Measurements from ENCODE around the gene C10orf62. TPM values are rescaled to one million over a fixed set of nuclear protein-coding genes. Genes with fewer than 3 reads are reported as not detected.
"Not testable (repeated sequence)": the region's sequence is repeated elsewhere in the genome, so short reads cannot be mapped to it uniquely, and the experiment has no call there.

Gene C10orf62
- polyA plus RNA-seq, 1 donor from 2014 or later = not detected

DNA sequence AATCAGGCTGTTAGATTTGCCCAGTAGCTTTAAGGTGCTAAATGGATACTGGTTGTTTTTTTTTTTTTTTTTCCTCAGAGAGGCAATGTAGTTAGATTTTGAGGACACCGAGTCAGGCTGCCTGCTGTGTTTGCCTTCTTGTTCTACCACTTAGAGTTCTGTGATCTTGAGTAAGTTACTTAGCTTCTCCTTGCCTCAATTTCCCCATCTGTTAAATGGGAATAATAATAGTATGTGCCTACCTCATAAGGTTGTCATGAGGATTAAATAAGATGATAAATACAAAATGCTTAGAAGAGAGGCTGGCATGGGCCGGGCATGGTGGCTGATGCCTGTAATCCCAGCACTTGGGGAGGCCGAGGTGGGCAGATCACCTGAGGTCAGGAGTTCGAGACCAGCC is 29.2 kb downstream of the C10orf62 start:
- Mint-ChIP-seq H3K4me1 (no peaks in the 10 kb centered on the region), H3K4me3 (no peak overlapping the region), H3K36me3 (peaks cover 5% of the 10 kb centered on the region), H3K27me3 (no peaks in the 10 kb centered on the region), H3K27ac (peak overlapping the region in 1 of 3 donors; percentile 27), H3K9me3 (no peaks in the 10 kb centered on the region)

- Mint-ChIP-seq H3K9me3 (no peaks in the 10 kb centered on the region), H3K36me3 (no peaks in the 10 kb centered on the region), H3K27me3 (no peaks in the 10 kb centered on the region), H3K4me3 (no peak overlapping the region), H3K4me1 (peaks cover 0 to 4% (median 0%) of the 10 kb centered on the region in 3 donors), H3K27ac (no peak overlapping the region)
Observed at GRCh38 chr10:97623277-97623676, 33.8 kb downstream of the C10orf62 start.

GRCh38 chr10:97627731-97628130 is 38.2 kb downstream of the C10orf62 start:
- no peaks in the 10 kb centered on the region for H3K9me3 Mint-ChIP-seq
- H3K27ac Mint-ChIP-seq = peak overlapping the region in 1 of 3 donors; percentile 18
- H3K36me3 Mint-ChIP-seq = no peaks in the 10 kb centered on the region
- peak overlapping the region in 1 of 4 donors; percentile 66 for H3K4me3 Mint-ChIP-seq
- H3K27me3 Mint-ChIP-seq = no peaks in the 10 kb centered on the region
- peaks cover 1 to 4% (median 2%) of the 10 kb centered on the region in 3 donors for H3K4me1 Mint-ChIP-seq

DNA sequence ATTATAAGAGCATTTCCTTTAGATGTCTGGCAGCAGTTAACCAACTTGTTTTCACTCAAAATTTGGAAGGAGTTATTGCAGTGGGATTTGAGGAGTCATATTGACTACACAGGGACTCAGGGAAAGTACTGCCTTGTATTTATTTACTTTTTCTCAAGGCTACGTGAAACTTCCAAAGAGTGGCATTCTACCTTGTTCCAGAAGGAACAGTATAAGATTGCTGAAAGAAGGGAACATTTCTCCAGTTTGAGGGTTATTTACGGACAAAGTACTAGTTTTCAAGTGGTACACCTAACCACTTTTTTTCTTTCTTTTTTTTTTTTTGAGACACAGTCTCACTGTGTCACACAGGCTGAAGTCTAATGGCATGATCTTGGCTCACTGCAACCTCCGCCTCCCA is 38.7 kb downstream of the C10orf62 start:
- Mint-ChIP-seq H3K4me3 (peak overlapping the region in 1 of 4 donors; percentile 66), H3K9me3 (no peaks in the 10 kb centered on the region)

DNA sequence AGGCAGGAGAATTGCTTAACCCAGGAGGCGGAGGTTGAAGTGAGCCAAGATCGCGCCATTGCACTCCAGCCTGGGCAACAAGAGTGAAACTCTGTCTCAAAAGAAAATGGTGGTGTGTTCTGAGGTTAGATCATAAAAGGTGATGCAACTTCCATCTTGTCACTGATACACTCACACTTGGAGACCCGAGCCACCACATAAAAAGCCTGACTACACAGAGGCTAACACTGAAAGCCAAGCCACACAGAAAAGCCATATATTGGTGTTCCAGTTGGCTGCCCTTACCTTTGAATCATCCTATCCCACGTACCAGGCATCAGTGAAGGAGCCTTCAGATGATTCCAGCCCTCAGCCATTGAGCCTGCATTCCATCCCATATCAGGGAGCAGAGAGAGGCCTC is 39.8 kb downstream of the C10orf62 start:
- Mint-ChIP-seq H3K36me3 (no peaks in the 10 kb centered on the region), H3K4me1 (peaks cover 7 to 11% (median 9%) of the 10 kb centered on the region in 3 donors), H3K27me3 (peaks cover 1% of the 10 kb centered on the region), H3K4me3 (no peak overlapping the region), H3K27ac (no peak overlapping the region), H3K9me3 (peaks cover 0 to 2% (median 0%) of the 10 kb centered on the region in 3 donors)

More for the DNA sequence above, 38.7 kb downstream of the C10orf62 start:
- H3K36me3 Mint-ChIP-seq = no peaks in the 10 kb centered on the region
- peaks cover 2 to 6% (median 4%) of the 10 kb centered on the region in 3 donors for H3K4me1 Mint-ChIP-seq
- peak overlapping the region in 1 of 3 donors; percentile 18 for H3K27ac Mint-ChIP-seq
- H3K27me3 Mint-ChIP-seq = no peaks in the 10 kb centered on the region

DNA sequence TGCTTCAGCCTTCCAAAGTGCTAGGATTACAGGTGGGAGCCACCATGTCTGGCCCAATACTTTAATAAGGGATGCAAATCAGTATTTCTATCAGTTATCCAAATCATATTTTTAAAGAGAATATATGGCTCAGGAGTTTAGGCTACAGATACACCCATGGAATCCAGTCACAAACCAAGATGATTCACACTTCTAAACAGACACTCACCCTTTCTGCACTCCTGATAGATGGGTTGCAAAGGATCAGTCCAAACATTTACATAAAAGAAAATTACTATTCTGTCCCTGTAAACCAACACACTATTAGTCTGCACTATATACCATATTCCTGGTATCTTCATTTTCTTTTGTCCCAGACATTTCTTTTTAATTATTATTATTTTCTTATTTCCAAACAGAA is 41.6 kb downstream of the C10orf62 start:
- Mint-ChIP-seq H3K27me3 (peaks cover 1% of the 10 kb centered on the region), H3K4me3 (peak overlapping the region in 1 of 4 donors; percentile 65), H3K9me3 (peaks cover 0 to 2% (median 0%) of the 10 kb centered on the region in 3 donors), H3K36me3 (no peaks in the 10 kb centered on the region), H3K4me1 (peaks cover 7 to 11% (median 9%) of the 10 kb centered on the region in 3 donors), H3K27ac (no peak overlapping the region)

DNA sequence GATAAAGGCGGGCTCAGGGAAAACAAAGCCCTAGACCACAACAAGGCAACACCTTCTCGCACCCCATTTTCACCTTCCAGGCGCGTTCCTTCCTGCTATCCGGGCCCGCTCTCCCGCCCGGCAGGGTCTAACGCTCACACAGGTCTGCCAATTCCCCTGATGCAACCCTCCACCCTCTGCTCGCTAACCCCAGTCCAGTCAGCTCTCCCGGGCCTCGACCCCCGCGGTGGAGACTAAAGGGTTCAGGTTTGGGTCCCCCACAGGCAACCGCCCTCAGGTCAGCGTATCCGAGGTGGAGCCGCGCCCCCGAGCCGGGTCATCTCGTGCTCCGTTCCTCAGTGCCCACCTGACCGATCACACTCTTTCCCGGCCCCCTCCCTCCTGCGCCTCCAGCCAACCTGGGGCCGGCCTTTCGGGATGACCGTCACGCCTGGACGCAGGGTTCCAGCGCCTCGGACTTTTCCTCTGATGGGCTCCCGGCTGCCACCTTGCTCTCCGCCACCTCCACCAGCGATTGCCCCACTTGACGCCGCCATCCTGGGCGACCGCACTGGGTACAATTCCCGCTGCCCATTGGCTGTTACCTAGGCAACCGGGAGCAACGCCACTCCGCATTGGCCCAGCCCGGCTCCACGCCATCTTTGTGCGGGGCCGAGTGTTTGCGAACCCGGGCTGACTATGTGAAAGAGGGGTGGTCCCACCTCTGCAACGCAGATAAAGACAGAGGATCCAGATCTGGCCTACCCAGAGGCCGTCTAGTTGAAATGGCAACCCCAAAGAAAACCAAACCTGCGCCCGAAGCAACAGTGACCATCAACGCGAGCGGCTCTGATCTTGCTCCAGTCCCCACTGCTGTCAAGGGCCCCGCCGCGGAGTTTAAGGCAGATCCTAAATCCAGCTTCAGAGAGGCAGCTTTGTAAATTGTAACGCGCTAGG is 43.7 kb downstream of the C10orf62 start, which contains the start of gene MORN4:
MORN4 (minus strand) TSS at position 552 of the 936 bp plus-strand sequence. CDS start 13,847 bp downstream, outside the sequence.
- H3K27ac Mint-ChIP-seq = peak within 1 kb of the TSS; percentile 83 to 91 (median 90)
- H3K27me3 Mint-ChIP-seq = peaks cover 1% of the 10 kb centered on the region
- H3K4me1 Mint-ChIP-seq = peaks cover 7 to 9% (median 7%) of the 10 kb centered on the region in 3 donors
- peak within 1 kb of the TSS; percentile 93 to 100 (median 98) for H3K4me3 Mint-ChIP-seq
- peaks cover 0 to 2% (median 0%) of the 10 kb centered on the region in 3 donors for H3K9me3 Mint-ChIP-seq
- H3K36me3 Mint-ChIP-seq = peaks cover under 1% of the 10 kb centered on the region

- H3K27me3 Mint-ChIP-seq = peaks cover 1% of the 10 kb centered on the region
- peak overlapping the region in 1 of 3 donors; percentile 83 for H3K27ac Mint-ChIP-seq
- H3K4me3 Mint-ChIP-seq = peak overlapping the region; percentile 93 to 100 (median 98)
- peaks cover 6 to 9% (median 7%) of the 10 kb centered on the region in 3 donors for H3K4me1 Mint-ChIP-seq
- H3K9me3 Mint-ChIP-seq = peaks cover 0 to 2% (median 0%) of the 10 kb centered on the region in 3 donors
- H3K36me3 Mint-ChIP-seq = peaks cover 2% of the 10 kb centered on the region
Observed at GRCh38 chr10:97633921-97634320, 44.4 kb downstream of the C10orf62 start.

DNA sequence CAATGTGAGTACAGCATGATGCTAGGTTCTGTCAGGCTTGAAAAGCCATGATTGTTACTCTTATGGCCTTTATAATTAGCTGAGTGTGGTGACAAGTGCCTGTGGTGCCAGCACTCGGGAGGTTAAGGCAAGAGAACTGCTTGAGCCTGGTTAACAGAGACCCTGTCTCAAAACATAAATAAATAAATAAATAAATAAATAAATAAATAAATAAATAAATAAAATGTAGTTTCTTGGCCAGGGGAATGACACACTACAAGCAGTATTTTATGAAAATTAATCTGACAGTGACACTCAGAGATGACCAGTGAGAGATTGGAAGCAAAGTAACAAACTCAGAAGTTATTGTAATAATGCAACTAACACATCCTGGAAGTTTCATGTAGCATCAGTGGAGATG is 46.1 kb downstream of the C10orf62 start:
- H3K4me1 Mint-ChIP-seq = peaks cover 6 to 13% (median 12%) of the 10 kb centered on the region in 3 donors
- H3K27ac Mint-ChIP-seq = no peak overlapping the region
- H3K36me3 Mint-ChIP-seq = peaks cover 4% of the 10 kb centered on the region
- H3K4me3 Mint-ChIP-seq = no peak overlapping the region
- peaks cover 0 to 2% (median 0%) of the 10 kb centered on the region in 3 donors for H3K9me3 Mint-ChIP-seq
- H3K27me3 Mint-ChIP-seq = peaks cover 1% of the 10 kb centered on the region

GRCh38 chr10:97639090-97639489 is 49.6 kb downstream of the C10orf62 start:
- H3K9me3 Mint-ChIP-seq, H3K27me3 Mint-ChIP-seq, H3K36me3 Mint-ChIP-seq, H3K4me3 Mint-ChIP-seq, H3K27ac Mint-ChIP-seq: not testable (repeated sequence)
- H3K4me1 Mint-ChIP-seq = peaks cover 6 to 20% (median 18%) of the 10 kb centered on the region in 3 donors

GRCh38 chr10:97640174-97640867 is 50.8 kb downstream of the C10orf62 start, which contains the start of gene PI4K2A:
Gene PI4K2A (plus strand): TSS chr10:97640671. CDS start chr10:97640743, 72 bp downstream.
- Mint-ChIP-seq H3K9me3 (no peaks in the 10 kb centered on the region), H3K27ac (peak within 1 kb of the TSS; percentile 92 to 98 (median 96)), H3K36me3 (peaks cover 7% of the 10 kb centered on the region), H3K27me3 (no peaks in the 10 kb centered on the region), H3K4me1 (peaks cover 6 to 21% (median 18%) of the 10 kb centered on the region in 3 donors), H3K4me3 (peak within 1 kb of the TSS; percentile 94 to 100 (median 98))

Other genes starting within 250 kb of the C10orf62 start
- gene RRP12, start 188.4 kb upstream of the C10orf62 start, polyA plus RNA-seq = 15.0 TPM
- gene PGAM1, start 163.5 kb upstream of the C10orf62 start, polyA plus RNA-seq = 192 TPM
- gene EXOSC1, start 143.7 kb upstream of the C10orf62 start, polyA plus RNA-seq = 60.6 TPM
- gene ZDHHC16, start 143.5 kb upstream of the C10orf62 start, polyA plus RNA-seq = 23.3 TPM
- 29.1 TPM for gene MMS19, start 91.3 kb upstream of the C10orf62 start, polyA plus RNA-seq
- gene UBTD1, start 90.8 kb upstream of the C10orf62 start, polyA plus RNA-seq = 1.2 TPM
- not detected for gene ANKRD2, start 16.9 kb upstream of the C10orf62 start, polyA plus RNA-seq
- not detected for gene HOGA1, start 5.3 kb upstream of the C10orf62 start, polyA plus RNA-seq
- gene MORN4, start 43.8 kb downstream of the C10orf62 start, polyA plus RNA-seq = 2.1 TPM
- 10.0 TPM for gene PI4K2A, start 51.0 kb downstream of the C10orf62 start, polyA plus RNA-seq
- gene AVPI1, start 97.5 kb downstream of the C10orf62 start, polyA plus RNA-seq = 3.3 TPM
- gene MARVELD1, start 124.0 kb downstream of the C10orf62 start, polyA plus RNA-seq = 0.40 TPM
- gene ZFYVE27, start 147.4 kb downstream of the C10orf62 start, polyA plus RNA-seq = 35.4 TPM
- gene SFRP5, start 182.3 kb downstream of the C10orf62 start, polyA plus RNA-seq = not detected